ENCODE results near the gene FES.

FES gene

DNA sequence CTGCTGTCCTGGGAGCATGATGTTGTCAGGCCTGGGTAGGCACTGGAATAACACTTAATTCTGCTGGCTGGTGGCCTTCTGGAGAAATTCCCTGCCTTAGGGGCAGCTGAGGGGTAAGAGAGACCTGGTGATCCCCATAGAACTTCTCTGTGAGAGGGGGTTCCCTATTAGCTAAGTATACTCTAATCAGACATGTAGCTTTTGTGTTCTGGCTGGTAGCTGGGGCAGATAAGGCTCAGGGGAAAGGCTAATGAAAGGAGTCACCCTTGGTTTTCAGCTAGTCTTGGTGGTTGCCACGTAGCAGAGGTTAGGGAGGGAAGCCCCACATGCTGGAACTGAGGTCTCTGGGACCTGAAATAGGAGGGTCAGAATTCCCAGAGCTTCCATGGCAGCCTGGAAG lies 49.0 kb downstream of the FES start:
- no peak for DNase-seq

DNA sequence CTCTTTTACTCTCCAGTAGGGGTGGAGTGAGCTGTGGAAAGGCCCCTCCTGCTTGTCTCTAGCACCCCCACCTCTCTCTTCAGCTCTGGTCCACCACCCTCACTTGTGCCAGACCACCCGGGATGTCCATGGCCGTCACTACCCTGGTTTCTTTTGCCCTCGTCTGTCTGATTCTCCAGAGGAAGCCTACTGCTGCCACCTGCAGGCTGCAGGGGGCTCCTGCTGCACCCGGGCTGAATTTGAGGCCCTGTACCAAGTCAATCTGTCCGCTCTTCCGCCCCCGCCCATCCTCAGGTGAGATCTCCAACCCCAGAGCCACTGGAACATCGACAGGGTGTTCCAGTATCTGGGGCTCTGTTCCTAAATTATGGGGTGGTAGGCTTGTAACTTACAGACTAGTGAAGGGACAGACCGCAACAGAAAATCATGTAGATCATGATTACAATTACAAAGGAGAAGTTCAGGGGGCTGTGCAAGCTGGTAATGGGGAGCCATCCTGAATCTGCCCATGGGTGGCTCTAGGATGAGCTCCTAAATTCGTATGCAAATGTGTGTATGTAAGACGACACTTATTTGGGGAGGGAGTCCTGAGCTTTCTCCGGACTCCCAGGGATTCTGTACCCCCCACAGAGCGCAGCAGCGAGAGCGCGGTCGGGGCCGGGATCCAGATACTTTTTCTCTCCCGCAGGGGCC lies 50.1 kb downstream of the FES start:
- DNase-seq = peak; percentile 90

DNA sequence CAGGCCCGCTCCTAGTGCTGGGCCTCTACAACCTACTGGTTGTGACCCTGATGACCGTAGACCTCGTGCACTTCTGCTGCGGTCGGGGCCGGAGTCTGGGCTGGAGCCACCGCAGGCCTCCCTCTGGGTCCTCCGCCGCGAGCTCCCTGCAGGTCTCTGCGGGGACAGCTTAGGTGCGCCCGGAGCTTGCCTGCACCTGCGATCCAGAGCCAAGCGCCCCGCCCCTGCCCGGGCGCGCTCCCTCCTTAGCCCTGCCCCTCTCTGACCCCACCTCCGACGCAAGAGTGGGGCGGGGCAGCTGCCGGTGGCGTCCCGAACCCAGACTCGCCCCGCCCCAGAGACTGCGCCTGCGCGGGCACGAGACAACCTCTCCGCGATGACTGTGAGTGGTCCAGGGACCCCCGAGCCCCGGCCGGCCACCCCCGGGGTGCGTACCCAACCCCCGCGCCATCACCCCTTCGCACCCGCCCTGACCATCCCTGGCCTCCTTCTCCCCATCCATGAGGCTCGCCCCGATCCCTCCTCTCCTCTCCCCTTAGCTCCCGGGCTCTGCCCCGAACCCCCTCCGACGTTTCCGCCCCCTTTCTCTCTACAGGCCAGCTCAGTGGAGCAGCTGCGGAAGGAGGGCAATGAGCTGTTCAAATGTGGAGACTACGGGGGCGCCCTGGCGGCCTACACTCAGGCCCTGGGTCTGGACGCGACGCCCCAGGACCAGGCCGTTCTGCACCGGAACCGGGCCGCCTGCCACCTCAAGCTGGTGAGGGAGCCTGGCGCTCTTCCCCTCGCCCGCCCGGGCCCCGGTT lies 50.8 kb downstream of the FES start, which contains the start of gene UNC45A:
UNC45A (plus strand) TSS at position 337 of the 803 bp plus-strand sequence; CDS start at position 377, 40 bp downstream.
- peak; percentile 99 for DNase-seq

GRCh38 chr15:90936823-90937222 lies 52.5 kb downstream of the FES start:
- DNase-seq = no peak

DNA sequence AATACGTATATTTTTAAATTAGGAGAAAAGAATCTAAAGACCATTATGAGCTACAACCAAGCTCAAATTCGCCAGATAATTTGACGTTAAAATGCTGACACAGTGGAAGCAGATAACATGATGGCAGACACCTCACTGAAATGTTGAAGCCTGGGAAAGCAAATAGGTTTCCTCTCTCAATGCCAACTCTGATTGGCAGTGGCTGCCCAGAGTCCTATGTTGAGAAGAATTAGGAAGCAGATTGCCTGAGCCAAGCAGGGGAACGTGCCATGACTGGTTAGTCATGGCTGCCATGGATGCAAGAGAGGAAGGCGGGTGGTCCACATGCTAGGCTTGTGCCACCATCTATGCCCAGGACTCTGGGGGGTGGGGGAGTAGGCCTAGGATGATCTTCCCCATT lies 54.0 kb downstream of the FES start:
- DNase-seq = no peak

- no peak for DNase-seq
Measured at GRCh38 chr15:90939756-90940155, 55.5 kb downstream of the FES start.

DNA sequence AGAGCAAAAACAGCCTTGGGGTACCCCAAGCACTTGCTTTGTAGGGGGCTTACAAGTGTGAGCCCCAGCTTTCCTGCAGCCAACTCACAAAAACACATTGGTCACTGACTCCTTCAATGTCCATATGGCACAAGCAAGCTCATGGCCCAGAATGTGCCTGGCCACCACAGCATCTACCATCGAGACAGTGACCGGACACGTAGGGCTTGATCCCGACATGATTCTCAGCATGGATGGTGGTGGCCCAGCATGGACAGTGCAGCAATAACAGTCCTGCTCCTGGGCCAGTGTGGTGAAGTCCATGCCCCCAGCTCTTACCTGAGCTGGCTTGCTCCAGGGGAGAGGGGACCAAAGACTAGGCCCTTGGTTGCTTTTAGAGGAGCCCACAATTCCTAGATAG lies 56.7 kb downstream of the FES start:
- DNase-seq = no peak

GRCh38 chr15:90942354-90943120 lies 58.2 kb downstream of the FES start:
- no peak for DNase-seq

DNA sequence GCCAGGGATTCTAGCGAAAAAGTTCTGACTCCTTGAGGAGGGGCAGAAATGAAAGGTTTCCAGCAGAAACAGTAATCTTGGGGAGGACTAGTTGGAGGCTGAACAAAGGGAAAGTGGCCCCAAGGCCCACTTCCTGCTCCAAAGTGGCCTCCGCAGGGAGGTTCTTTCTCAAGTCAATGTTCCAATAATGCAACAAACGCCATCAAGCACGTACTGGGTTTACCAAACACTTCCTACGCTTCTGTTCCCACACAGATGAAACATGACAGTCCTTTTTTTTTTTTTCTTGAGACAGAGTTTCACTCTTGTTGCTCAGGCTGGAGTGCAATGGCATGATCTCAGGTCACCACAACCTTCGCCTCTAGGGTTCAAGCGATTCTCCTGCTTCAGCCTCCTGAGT lies 60.8 kb downstream of the FES start:
- no peak for DNase-seq

Measured in CD4-positive, alpha-beta T cell treated with Interleukin-17A for 4 hours (primary cell).